ENCODE results near the gene MBNL2.

- TF ChIP-seq POLR2A (IDR thresholded peaks at IDR 0.05) (no peak), CTCF (IDR thresholded peaks at IDR 0.05) (no peak)
Observed at GRCh38 chr13:97259410-97259797, 37.3 kb downstream of the MBNL2 start.

All from breast epithelium (tissue), 3 donors.